Stomach (tissue), 4 donors: ENCODE measurements around the gene CENPP.

Experiments
- EP300 ChIP-seq: sonication (generic); formaldehyde crosslinking; IDR thresholded peaks from one replicate; pipeline ENCODE4 v1.6.1; 2017; ENCODE audit warnings: antibody characterized with exemption
- POLR2AphosphoS5 ChIP-seq, 3 donors: sonication (generic); formaldehyde crosslinking; IDR thresholded peaks; one replicate each; pipeline ENCODE4 v1.6.1; 2016; ENCODE audit warnings: antibody characterized with exemption in 3 of 3
- TF ChIP-seq, protein P1 (sequence below), 7 experiments: fragments of 450-650 bp in 4 of 7; fragments of 200-600 bp in 3 of 7; sonication (generic) in 3 of 7; IDR thresholded peaks; one replicate each; pipeline ENCODE4 v1.5.1; 2016 to 2019; ENCODE audit warnings: antibody characterized with exemption in 7 of 7, control low read depth in 2 of 7, mild to moderate bottlenecking in 1 of 7

DNA sequence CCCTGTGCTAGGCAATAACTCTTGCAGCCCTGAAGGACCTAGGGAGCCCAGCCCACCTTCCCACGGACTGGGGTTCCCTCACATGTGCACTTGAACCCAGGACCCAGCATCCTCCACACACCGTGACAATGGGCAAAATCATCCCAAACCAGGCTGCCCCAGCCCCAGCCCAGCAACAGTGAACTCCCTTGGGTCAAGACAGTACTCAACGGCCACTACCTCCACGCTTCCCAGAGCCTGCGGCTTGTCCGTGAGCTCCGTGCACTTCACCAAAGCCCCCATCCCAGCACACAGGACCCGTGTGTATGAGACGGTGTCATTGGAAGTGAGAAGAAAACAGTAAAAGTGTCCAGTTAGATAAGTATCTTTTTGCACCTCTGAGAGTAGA is 288.4 kb downstream of the CENPP start:
- TF ChIP-seq, protein P1, sequence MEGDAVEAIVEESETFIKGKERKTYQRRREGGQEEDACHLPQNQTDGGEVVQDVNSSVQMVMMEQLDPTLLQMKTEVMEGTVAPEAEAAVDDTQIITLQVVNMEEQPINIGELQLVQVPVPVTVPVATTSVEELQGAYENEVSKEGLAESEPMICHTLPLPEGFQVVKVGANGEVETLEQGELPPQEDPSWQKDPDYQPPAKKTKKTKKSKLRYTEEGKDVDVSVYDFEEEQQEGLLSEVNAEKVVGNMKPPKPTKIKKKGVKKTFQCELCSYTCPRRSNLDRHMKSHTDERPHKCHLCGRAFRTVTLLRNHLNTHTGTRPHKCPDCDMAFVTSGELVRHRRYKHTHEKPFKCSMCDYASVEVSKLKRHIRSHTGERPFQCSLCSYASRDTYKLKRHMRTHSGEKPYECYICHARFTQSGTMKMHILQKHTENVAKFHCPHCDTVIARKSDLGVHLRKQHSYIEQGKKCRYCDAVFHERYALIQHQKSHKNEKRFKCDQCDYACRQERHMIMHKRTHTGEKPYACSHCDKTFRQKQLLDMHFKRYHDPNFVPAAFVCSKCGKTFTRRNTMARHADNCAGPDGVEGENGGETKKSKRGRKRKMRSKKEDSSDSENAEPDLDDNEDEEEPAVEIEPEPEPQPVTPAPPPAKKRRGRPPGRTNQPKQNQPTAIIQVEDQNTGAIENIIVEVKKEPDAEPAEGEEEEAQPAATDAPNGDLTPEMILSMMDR (IDR thresholded peaks at IDR 0.05), result no peak
- TF ChIP-seq POLR2AphosphoS5 (IDR thresholded peaks at IDR 0.05) (no peak), EP300 (no peak)
